Rectal smooth muscle tissue (tissue), 1 donor: ENCODE results near the gene GATA3.

ENCODE experiments used
- H3K27ac ChIP-seq: one replicate; pipeline ENCODE4 v1.7.0; 2013; ENCODE audit warnings: low read depth, low read length, inconsistent platforms
- H3K27me3 ChIP-seq: one replicate; pipeline ENCODE4 v1.7.0; 2013; ENCODE audit warnings: low read length; ENCODE audit not compliant: control insufficient read depth, insufficient read depth
- H3K36me3 ChIP-seq: one replicate; pipeline ENCODE4 v1.7.0; 2013; ENCODE audit warnings: low read length; ENCODE audit not compliant: control insufficient read depth, insufficient read depth
- H3K4me1 ChIP-seq: one replicate; pipeline ENCODE4 v1.7.0; 2013; ENCODE audit warnings: low read length; ENCODE audit not compliant: control insufficient read depth, insufficient read depth
- H3K4me3 ChIP-seq: one replicate; pipeline ENCODE4 v1.7.0; 2013; ENCODE audit warnings: low read length
- H3K9ac ChIP-seq: one replicate; pipeline ENCODE4 v1.7.0; 2013; ENCODE audit warnings: low read length

GATA3 gene

DNA sequence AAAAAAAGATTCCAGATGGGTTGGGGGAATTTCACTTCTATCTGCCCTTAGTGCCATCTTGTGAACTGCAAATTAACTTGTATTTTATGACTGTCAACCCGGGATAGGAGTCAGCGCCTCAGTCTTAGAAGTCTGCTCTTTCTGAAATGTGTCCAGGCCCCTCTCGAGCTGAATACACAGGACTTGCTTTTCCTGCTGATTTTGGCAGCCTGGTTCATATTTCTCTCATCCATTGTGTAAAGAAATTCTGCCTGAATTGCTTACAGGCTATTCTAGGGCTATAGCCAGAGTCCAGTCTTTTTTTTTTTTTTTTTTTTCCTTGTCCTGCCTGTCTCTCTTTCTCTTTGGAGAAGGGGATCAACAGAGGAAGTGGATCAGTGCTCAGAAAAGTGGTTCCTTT, 24.6 kb downstream of the GATA3 start:
- no peak overlapping the region for H3K9ac ChIP-seq
- H3K27me3 ChIP-seq, result no peaks in the 10 kb centered on the region
- no peak overlapping the region for H3K4me3 ChIP-seq
- no peaks in the 10 kb centered on the region for H3K4me1 ChIP-seq
- no peak overlapping the region for H3K27ac ChIP-seq
- no peaks in the 10 kb centered on the region for H3K36me3 ChIP-seq

DNA sequence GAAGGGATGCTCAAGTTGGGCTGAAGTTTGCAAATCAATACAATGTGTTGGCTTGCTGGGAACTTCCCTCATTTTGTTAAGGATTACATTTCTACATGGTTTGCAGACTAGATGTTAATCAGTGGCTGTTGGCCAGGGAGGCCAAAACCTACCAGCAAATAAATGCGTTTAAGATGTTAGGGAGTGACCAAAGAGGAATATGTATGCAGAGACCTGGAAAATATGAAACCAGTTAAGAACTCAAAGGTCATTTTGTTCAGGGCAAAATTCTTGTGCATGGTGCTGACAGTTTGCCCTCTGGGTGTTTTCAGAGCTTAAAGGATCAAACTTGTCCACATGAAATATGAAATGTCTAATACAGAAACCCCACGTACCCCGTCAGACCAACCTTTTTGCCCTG, 30.3 kb downstream of the GATA3 start:
- Histone ChIP-seq H3K36me3 (no peaks in the 10 kb centered on the region), H3K4me1 (no peaks in the 10 kb centered on the region), H3K9ac (no peak overlapping the region), H3K4me3 (no peak overlapping the region), H3K27ac (no peak overlapping the region), H3K27me3 (no peaks in the 10 kb centered on the region)

DNA sequence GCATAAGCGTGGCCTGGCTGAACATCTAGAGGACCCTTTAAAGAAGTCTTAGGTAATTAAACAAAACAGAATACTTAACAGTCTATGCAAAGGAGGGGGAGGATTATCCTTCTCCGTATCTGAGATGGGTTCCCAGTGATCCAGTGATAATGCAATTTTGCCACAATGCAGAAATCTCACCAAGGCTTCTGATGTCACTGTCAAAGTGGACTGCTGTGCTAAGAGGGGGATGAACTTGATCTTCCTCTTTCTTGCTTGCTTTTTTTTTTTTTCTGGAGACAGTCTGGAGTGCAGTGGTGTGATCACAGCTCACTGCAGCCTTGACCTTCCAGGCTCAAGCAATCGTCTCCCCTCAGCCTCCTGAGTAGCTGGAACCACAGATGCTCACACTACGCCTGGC, 30.8 kb downstream of the GATA3 start:
- Histone ChIP-seq H3K36me3 (no peaks in the 10 kb centered on the region), H3K9ac (no peak overlapping the region), H3K27me3 (no peaks in the 10 kb centered on the region), H3K4me1 (no peaks in the 10 kb centered on the region), H3K27ac (no peak overlapping the region), H3K4me3 (no peak overlapping the region)

DNA sequence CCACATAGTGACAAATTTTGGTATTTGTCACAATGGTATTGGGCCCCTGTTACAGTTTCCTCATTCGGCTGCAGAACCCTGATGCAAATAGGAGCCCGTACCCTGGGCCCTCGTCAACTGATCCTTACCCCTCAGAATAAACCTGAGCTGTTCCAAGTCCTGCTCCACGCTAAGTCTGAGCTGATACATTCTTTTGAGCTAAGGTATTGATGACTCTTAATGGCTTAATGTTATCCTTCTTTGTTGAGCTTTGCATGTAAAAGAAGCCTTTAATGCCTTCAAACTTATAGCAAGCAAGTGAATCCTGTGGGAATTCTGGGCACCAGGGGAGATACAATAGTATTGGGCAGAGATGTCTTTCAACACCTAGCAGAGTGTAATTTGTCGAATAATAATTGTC, 31.8 kb downstream of the GATA3 start:
- no peak overlapping the region for H3K9ac ChIP-seq
- H3K27me3 ChIP-seq, result no peaks in the 10 kb centered on the region
- no peaks in the 10 kb centered on the region for H3K36me3 ChIP-seq
- no peaks in the 10 kb centered on the region for H3K4me1 ChIP-seq
- H3K4me3 ChIP-seq, result no peak overlapping the region
- no peak overlapping the region for H3K27ac ChIP-seq

DNA sequence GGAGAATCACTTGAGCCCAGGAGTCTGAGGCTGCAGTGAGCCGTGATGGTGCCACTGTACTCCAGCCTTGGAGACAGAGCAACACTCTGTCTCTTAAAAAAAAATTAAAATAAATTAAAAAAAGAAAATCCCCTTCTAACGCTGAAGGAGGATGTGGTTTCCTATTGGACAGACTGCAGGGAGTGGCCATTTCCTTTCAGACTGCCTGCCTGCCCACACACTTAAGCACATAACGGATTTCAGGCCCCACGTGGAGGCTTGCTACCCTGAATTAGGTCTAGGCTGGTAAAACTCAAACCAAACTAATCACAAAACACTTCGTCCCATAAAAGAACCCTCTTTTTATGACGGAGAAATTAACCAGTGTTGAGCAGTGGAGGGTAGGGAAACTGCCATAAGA, 34.0 kb downstream of the GATA3 start:
- Histone ChIP-seq H3K4me3 (no peak overlapping the region), H3K4me1 (no peaks in the 10 kb centered on the region), H3K27ac (no peak overlapping the region), H3K27me3 (no peaks in the 10 kb centered on the region), H3K36me3 (no peaks in the 10 kb centered on the region), H3K9ac (no peak overlapping the region)

DNA sequence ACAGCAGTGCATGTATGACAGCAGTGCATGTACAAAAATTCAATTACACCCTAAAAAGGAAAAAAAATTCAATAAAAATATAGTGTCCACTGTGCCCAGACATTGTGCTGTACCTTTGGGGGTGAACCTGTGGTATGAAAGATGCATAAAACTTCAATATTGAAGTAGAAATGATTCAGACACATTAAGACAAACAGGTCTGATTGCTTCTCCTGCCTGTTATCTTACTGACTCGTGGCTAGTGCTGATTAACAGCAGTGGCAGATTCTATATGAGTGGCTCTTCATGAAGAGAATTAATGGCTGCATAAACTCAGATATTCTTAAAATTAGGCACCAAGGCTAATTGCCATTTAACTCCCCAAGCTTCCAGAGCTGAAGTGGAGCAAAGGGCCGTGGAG, 37.9 kb downstream of the GATA3 start:
- Histone ChIP-seq H3K9ac (no peak overlapping the region), H3K36me3 (no peaks in the 10 kb centered on the region), H3K27me3 (no peaks in the 10 kb centered on the region), H3K27ac (no peak overlapping the region), H3K4me3 (no peak overlapping the region), H3K4me1 (no peaks in the 10 kb centered on the region)

DNA sequence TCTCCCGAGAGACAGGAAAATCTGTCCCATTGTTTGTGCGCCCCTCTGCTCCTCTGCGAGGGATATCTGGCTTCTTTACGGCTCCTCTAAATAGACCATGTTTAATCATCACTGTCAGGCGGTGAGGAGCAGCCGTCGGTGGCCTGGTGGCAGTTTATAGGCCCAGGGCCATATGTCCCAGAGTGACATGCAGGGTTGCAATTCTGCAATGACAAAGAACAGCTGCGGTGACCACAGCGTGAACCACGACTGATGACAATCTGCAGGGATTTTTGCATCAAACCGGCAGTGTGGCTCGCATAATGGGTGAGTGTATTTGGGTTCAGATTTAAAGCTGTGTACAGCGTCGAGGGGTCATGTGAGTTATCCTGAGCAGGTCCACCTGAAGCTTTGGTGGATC, 41.5 kb downstream of the GATA3 start:
- Histone ChIP-seq H3K4me3 (no peak overlapping the region), H3K4me1 (no peaks in the 10 kb centered on the region), H3K9ac (no peak overlapping the region), H3K27me3 (no peaks in the 10 kb centered on the region), H3K36me3 (no peaks in the 10 kb centered on the region), H3K27ac (no peak overlapping the region)

DNA sequence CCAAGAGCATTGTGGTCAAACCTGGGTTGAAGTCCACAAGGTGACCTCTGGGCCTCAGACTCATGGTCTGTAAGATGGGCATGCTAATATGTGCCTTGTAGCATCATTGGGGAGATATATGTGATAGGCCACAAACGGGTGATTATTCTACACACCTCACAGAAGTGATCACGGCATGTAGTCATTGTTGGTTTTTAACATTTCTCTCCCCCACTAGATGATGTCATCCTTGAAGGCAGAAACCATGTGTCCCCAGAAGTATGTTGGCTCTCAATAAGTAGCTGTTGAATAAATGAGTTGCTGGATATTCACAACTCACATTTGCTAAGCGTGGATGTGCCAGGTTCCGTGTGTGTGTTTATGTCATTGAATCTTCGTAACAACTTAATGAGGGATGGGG, 42.4 kb downstream of the GATA3 start:
- Histone ChIP-seq H3K4me1 (no peaks in the 10 kb centered on the region), H3K27me3 (no peaks in the 10 kb centered on the region), H3K27ac (no peak overlapping the region), H3K9ac (no peak overlapping the region), H3K36me3 (no peaks in the 10 kb centered on the region), H3K4me3 (no peak overlapping the region)

DNA sequence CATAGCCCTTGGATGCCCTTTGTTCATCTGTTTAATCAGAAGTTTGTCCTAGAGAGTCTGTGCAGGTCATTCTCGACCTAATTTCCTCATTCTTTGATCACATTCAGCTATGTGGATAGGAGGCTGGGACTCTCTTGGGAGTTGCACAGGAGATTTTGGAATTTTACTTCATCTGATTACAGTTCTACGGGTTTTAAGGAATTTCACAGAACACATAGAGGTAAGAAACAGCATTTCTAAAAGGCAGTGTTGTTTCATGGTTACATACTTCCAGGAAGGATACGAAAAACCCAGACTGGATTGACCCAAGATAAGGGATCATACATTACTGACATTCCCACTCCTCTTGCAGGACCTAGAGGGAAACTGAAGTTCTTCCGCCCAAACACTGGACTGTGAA, 45.9 kb downstream of the GATA3 start:
- no peak overlapping the region for H3K9ac ChIP-seq
- H3K4me3 ChIP-seq, result no peak overlapping the region
- H3K27ac ChIP-seq, result no peak overlapping the region
- no peaks in the 10 kb centered on the region for H3K27me3 ChIP-seq
- H3K4me1 ChIP-seq, result no peaks in the 10 kb centered on the region
- no peaks in the 10 kb centered on the region for H3K36me3 ChIP-seq

DNA sequence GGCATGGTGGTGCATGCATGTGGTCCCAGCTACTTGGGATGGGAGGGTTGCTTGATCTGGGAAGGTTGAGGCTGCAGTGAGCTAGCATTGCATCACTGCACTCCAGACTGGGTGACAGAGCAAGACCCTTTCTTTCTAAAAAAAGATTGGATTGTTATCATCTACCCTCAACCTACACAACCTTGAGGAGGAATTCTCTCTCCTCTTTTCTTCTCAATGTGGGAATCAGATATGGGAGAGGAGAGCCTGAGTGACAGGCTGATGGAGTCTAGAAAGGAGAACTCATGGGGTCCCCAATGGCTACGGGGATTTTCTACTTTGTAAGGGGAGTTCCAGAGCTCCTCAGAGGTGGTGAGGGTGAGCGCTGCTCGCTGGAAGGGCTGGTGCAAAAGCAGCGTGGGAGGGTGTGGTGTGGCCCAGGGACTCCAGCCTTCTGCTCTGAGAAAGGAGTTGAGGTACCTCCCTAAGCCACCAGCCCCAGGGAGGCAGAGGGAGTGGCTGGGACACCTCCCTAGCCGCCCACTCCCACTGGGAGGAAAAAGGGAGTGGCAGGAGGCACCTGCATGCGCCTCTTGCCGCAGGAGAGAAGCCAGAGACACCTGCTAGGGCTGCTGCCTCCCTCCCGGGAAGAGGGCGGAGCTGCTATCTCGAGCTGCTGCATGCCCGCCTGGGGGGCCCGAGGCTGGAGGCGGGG, 48.4 kb downstream of the GATA3 start:
- peaks cover 4% of the 10 kb centered on the region for H3K27me3 ChIP-seq
- no peaks in the 10 kb centered on the region for H3K4me1 ChIP-seq
- H3K36me3 ChIP-seq, result no peaks in the 10 kb centered on the region
- no peak overlapping the region for H3K9ac ChIP-seq
- H3K27ac ChIP-seq, result no peak overlapping the region
- H3K4me3 ChIP-seq, result no peak overlapping the region

DNA sequence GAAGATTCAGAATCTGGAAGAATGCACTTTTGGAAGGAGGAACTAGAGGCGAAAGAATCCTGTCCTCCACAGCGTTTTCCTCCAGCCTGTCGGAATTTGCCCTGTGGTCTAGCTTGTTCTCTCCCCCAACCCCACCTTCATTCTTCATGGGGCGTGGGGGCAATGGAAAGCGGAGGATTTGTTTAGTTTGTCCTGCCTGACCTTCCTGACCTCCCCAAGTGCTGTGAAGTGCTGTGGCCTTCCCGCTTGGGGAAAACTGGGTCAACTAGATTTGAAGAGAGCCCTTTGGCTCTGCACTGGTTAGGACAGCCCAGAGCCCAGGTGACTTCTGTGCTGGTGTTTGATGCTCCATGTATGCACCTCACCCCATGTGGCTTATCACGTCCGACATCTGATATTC, 49.1 kb downstream of the GATA3 start:
- Histone ChIP-seq H3K27me3 (peaks cover 4% of the 10 kb centered on the region), H3K27ac (no peak overlapping the region), H3K4me3 (no peak overlapping the region), H3K4me1 (no peaks in the 10 kb centered on the region), H3K36me3 (no peaks in the 10 kb centered on the region), H3K9ac (no peak overlapping the region)

DNA sequence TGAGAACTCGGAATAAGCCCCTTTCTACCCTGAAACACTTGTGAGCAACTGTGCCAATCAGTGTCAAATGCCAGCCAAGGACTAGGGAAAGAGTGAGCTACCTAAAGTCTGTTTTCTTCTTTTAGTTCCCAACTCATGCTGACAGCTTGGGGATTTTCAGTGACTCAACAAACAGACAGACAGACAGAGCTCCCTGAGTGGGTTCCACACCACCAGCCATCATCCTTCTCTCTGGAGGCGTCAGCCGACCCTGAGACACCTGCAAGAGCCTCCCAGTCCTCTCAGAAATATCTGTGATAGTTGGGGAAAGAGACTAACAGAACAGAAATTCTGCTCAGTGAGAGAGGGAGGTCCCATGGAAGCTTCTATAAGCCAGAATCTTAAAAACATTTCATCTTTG, 49.5 kb downstream of the GATA3 start:
- Histone ChIP-seq H3K27ac (no peak overlapping the region), H3K4me1 (no peaks in the 10 kb centered on the region), H3K9ac (no peak overlapping the region), H3K27me3 (peaks cover 4% of the 10 kb centered on the region), H3K36me3 (no peaks in the 10 kb centered on the region), H3K4me3 (no peak overlapping the region)

DNA sequence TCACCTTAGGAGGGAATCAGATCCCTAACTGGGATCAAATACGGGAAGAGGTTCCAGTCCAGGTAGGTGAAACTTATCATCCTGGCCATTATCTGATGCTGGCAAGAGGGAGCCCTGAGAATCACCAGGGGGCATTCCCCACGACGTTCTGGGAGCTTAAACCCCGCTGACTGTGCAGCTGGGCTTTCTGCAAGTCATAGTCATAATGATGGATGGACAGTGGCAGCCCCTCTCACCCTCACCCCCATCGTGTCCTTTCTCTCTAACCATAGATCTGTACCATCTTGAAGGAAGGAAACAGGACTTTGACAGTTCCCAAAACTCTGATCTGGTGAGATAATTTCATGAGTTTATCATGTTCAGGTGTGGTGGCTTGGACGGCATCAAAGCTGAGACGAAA, 50.2 kb downstream of the GATA3 start:
- Histone ChIP-seq H3K27me3 (peaks cover 4% of the 10 kb centered on the region), H3K9ac (no peak overlapping the region), H3K27ac (no peak overlapping the region), H3K4me1 (no peaks in the 10 kb centered on the region), H3K4me3 (no peak overlapping the region), H3K36me3 (no peaks in the 10 kb centered on the region)
